ENCODE data around the gene SHISAL1. TPM values are rescaled to one million over a fixed set of nuclear protein-coding genes. Genes with fewer than 3 reads are reported as not detected.

The SHISAL1 gene
- total RNA-seq, 1 experiment from 2014 or later = not detected

GRCh38 chr22:44278243-44279068 lies 34.3 kb downstream of the SHISAL1 start:
- DNase-seq (ENCODE audit: low spot score) = no peak

GRCh38 chr22:44277386-44278135 lies 35.2 kb downstream of the SHISAL1 start:
- no peak for DNase-seq (ENCODE audit: low spot score)

DNA sequence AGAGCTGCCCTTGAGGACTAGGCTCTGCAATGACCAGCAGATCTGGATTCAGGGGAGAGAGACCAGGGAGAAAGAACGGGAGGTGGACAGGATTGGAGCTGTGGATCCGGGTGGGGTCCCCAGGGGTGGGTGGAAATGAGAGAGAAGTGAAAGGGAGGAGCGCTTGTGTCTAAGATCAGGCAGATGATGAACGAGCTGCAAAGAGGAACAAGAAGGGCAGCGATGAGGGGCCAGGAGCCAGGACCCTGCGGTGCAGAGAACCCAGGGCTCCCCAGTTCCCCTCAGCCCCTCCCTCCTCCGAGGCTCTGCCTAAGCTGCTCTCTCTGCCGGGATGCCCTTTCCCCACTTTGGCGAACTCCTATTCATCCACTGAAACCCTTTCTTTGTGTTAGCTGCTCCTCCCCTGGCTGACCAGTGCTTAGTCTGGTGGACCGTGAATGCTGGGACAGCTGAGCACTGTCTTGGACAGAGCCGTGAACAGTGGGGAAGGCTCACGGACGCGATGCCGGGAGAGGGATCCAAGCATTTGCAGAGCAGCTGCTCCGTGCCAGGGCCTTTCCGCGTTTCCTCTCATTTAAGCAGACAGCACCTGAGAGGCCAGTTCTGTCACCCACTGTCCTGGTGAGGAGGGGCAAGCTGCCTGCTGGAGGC lies 35.9 kb downstream of the SHISAL1 start:
- no peak for DNase-seq (ENCODE audit: low spot score)

DNA sequence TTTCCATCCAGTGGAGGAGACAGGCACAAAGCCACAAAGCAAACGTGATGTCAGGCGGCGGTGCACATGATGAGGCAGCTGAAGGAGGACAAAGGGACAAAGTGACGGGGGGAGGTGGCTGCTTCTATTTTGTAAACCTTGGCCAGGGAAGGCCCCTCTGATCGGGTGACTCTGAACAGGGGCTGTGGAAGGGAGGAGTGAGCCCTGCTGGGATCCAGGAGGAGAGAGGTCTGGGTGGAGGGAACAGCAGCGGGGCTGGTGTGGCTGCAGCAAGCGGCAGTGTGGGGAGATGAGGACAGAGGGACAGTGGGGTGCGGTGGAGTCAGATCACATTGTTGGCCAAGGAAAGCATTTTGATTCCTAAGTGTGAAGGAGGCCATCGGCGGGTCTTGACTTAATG lies 36.7 kb downstream of the SHISAL1 start:
- DNase-seq (ENCODE audit: low spot score) = no peak

DNA sequence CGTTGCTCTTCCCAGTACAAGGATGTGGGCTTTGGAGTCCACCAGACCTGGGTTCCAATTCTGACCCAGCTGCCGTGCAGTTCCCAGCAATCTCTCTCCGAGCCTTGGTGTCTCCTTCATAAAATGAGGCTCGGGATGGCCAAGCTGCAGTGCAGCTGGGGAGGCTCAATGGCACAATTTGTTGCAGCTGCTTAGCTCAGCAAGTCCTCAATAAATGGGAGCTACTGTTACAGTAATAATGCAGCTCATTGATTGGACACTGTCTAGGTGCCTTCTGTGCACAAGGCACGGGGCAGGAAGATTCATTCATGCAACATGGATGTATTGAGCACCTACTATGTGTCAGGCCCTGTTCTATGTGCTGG lies 37.1 kb downstream of the SHISAL1 start:
- DNase-seq (ENCODE audit: low spot score) = no peak

DNA sequence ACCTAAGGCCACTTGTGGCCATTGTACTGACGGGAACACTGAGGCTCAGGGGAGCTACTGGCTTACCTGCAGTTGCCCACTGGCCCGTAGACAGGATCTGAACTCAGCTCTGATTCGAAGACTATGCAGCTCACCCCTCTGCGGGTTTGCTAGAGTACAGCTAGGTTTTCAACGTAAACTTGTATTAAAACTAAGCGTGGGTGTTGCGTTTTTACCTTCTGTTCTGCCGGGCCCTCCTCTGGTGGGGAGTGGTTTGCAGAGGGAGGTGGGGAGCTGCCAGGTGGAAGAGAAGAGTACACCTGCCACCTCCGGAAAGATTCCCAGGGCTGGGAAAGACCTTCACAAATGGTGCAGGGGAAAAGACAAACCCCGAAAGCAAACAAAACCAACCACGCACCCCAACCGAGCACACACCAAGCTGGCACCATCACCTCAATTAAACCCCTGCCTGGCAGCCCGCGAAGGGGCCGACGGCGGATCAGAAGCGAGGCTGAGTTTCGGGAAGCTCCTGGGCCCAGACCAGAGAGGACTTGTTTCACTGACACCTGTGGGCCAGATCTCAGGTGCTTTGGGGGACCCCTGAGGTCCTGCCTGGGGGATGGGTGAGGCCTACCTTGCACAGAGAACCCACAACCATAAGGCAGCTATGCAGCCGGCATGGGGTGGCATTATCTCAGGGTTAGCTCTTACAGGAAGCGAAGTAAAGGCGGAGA lies 37.7 kb downstream of the SHISAL1 start:
- DNase-seq (ENCODE audit: low spot score) = no peak

- DNase-seq (ENCODE audit: low spot score) = no peak
Observed at GRCh38 chr22:44273175-44273574, 39.6 kb downstream of the SHISAL1 start.

DNA sequence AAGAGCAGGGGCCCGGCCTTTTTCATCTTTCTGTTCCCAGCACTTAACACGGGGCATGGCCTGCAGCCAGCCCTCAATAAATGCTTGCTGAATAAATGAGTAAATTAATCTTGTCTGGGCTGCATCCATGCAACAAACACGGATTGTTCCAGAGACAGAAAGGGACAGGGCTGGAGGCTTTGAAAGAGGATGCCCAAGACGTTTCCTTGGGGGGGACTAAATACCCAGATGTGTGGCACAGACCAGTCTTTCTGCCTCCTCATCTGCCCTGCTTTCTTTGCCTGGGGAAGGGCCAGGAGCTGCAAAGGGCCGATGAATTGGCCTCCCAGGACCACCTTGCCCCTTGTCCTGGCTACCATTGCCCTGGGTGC lies 40.4 kb downstream of the SHISAL1 start:
- DNase-seq (ENCODE audit: low spot score) = no peak

DNA sequence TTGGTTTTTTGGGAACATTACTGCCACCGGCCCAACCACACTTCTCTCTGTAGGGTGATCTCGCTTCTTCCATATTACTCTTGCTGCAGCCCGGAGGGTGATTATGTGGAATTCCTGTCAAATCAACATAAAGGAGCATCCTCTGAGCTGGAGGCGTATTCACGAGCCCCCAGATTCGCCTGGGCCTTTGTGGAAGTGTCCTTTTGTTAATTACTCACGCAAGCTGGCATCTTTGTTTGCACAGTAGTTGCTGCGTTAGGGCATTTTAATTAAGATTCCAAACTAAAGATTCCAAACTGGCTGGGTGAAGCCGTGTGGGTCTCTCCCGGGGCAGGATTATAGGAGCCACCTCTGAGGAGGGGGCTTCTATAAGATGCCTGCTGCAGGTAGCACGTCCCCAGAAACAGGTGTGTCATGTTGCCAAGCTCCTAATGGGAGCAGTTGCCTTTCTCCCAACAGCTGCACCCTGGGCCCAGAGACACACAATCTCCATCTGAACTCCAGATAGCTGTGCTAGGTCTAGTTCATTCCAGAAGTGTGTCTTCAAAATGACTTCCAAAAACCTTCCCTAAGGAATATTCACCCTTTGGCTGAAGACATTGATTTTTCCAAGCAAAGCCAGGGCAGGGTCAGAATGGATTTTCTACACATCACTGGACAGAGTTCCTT lies 40.9 kb downstream of the SHISAL1 start:
- no peak for DNase-seq (ENCODE audit: low spot score)

GRCh38 chr22:44271010-44271500 lies 41.7 kb downstream of the SHISAL1 start:
- DNase-seq (ENCODE audit: low spot score) = no peak

GRCh38 chr22:44270556-44270880 lies 42.2 kb downstream of the SHISAL1 start:
- DNase-seq (ENCODE audit: low spot score) = no peak

DNA sequence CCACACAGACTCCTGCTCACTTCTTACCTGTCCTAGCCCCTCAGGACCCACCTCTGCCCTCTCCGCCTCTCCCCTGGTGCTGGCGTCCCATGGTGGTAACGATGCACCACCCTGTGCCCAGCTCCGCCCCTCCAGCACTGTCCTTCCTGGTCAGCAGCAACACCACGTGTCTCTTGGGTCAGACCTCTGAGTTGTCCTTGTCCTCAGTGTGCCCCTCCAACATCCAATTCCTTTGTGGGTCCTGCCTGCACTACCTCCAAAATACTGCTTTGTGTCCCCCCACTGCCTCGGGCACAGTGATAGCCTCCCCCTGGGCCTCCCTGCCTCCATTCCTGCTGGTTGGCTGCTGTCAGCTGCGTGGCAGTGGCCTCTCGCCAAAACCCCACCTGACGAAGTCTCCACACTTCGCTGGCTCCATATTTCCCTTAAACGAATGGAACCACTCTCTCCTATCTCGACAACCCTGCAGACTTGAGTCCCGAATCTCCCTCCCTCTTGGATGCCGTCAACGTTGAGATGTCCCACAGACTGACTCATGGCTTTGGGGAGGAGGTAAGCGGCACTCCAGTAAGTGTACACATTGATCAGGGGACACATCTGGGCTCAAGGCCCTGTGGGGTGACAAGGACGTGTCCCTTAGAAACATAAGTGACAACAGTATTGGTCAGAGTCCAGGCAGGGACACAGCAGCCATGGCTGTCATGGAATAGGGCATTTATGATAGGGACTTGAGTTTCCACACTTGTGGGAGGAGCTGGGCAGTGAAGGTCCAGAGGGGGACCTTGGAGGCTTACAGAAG lies 42.8 kb downstream of the SHISAL1 start:
- DNase-seq (ENCODE audit: low spot score) = no peak

- no peak for DNase-seq (ENCODE audit: low spot score)
Observed at GRCh38 chr22:44269117-44269498, 43.6 kb downstream of the SHISAL1 start.

GRCh38 chr22:44268431-44269116 lies 44.2 kb downstream of the SHISAL1 start:
- DNase-seq (ENCODE audit: low spot score) = no peak

- DNase-seq (ENCODE audit: low spot score) = no peak
Observed at GRCh38 chr22:44267856-44268255, 44.9 kb downstream of the SHISAL1 start.

DNA sequence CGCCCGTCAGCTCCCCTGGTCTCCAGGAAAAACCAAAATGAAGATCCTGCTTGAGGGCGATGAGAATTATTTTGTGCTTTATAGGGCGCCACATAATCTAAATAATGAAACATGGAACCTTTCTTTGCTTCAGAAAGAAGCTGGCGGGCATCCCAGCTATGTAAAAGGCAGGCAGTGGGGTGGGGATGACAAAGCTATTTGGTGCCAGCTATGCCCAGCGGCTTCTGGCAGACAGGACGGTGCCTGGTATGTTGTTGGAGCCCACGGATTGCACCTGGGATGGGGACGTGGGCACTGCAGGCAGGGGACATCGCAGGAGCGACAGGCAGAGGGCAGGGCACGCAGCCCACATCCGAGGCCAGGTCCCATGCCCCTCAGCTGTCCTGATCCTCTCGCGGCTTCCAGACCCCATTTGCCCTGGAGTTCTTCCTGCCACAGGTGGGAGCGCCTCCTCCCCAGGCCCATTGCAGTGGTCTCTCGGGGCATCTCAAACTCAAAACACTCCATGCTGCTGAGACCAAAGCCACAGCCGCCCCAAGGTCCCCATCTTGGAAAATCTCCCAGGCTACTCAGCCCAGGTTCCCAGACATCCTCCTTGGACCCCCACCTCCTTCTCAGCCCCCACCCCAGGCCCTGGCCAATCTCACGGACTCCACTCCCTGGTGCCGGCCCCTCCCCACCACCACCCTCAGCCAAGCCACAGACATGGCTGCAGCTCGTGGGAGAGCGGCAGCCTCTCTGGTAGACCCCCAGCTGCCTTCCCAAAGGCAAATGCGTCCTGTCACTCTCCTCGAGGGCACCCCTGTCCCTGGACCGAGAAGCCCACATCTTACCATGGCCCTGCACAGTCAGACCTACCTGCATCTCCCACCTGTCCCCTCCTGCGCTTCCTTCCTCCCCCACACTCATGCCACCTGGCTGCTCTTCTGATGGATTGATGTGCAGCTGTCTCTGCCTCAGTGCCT lies 45.7 kb downstream of the SHISAL1 start:
- DNase-seq (ENCODE audit: low spot score) = no peak

DNA sequence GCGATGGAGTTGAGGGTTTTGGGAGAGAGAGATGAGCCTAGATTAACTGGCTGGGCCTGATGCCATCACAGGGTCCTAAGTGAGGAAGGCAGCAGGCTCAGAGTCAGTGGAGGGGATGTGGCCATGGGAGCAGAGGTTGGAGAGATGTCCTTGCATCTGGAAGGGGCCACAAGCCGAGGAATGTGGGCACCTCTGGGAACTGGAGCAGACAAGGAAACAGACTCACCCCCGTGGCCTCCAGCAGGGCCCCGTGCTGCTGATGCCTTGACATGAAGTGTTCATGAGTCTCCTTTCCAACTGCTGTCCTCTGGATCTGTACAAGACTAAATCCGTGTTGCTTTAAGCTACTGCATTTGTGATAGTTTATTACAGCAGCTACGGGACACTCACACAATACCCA lies 49.2 kb downstream of the SHISAL1 start:
- DNase-seq (ENCODE audit: low spot score) = no peak

DNA sequence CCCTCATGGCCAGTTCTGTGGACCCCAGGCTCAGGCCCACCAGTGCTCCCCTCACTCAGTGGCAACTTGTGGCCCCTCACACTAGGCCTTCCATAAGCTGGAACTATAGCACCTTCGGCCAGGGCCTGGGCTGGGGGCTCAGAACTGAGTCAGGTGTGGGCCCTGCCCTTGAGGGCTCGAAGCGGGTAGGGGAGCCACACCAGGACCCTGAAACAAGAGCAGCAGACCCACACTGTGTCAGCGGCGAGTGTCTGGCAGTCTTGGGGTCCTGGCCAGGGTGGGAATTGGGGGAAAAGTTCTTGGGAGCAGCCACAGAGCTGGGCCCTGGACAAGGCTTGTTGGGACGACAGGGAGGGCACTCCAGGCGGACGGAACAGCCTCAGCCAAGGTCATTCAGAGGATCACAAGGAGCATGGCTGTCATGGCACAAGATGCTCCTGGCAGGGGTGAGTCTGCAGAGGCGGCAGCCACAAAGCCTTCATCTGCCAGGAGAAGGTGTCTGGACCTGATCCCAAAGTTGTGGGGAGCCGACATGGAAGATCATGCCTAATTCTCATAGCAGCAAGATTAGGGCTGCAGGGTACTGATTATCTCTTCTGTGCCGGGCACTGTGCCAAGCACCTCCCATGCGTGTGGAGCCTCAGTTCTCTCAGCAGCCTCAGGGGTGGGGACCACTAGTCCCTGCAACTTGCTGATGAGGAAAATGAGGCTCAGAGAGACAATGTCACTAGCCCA lies 50.7 kb downstream of the SHISAL1 start:
- no peak for DNase-seq (ENCODE audit: low spot score)
